Activated naive CD8-positive, alpha-beta T cell (primary cell): ENCODE results near the gene EARS2.
"Not testable (repeated sequence)": the region's sequence is repeated elsewhere in the genome, so short reads cannot be mapped to it uniquely, and the experiment has no call there.

ENCODE experiments used
- H3K27ac Mint-ChIP-seq: one replicate; pipeline ENCODE4 v1.8.0; 2021; ENCODE audit warnings: mixed read lengths
- H3K27me3 Mint-ChIP-seq: one replicate; pipeline ENCODE4 v1.8.0; 2021; ENCODE audit warnings: mixed read lengths
- H3K36me3 Mint-ChIP-seq: one replicate; pipeline ENCODE4 v1.8.0; 2021; ENCODE audit warnings: mixed read lengths
- H3K4me1 Mint-ChIP-seq: one replicate; pipeline ENCODE4 v1.8.0; 2021; ENCODE audit warnings: low read depth, mixed read lengths
- H3K4me3 Mint-ChIP-seq: one replicate; pipeline ENCODE4 v1.8.0; 2021; ENCODE audit warnings: mild to moderate bottlenecking, mixed read lengths
- H3K9me3 Mint-ChIP-seq: one replicate; pipeline ENCODE4 v1.8.0; 2021; ENCODE audit warnings: low read depth, mixed read lengths

Gene EARS2

DNA sequence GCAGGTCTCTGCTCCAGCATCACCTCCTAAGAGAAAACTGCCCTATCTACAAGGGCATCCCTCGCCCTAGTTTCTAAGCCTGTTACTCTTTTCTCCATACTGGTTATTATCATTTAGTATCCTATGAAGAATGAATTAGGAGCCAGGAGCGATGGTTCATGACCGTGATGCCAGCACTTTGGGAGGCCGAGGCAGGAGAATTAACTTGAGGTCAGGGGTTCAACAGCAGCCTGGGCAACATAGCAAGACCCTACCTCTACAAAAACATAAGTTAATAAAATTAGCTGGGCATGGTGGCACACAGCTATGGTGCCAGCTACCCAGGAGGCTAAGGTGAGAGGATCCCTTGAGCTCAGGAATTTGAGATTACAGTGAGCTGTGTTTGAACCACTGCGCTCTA lies 7.2 kb downstream of the EARS2 start:
- Mint-ChIP-seq H3K4me3 (no peak overlapping the region), H3K27ac (no peak overlapping the region), H3K4me1 (peaks cover 5% of the 10 kb centered on the region), H3K27me3 (no peaks in the 10 kb centered on the region), H3K36me3 (peaks cover 5% of the 10 kb centered on the region), H3K9me3 (no peaks in the 10 kb centered on the region)

- Mint-ChIP-seq H3K4me3 (no peak overlapping the region), H3K27me3 (no peaks in the 10 kb centered on the region), H3K9me3 (no peaks in the 10 kb centered on the region), H3K36me3 (peaks cover 7% of the 10 kb centered on the region), H3K4me1 (no peaks in the 10 kb centered on the region), H3K27ac (no peak overlapping the region)
Measured at GRCh38 chr16:23544436-23544835, 12.7 kb downstream of the EARS2 start.

GRCh38 chr16:23540817-23541178 lies 16.4 kb downstream of the EARS2 start:
- H3K4me3 Mint-ChIP-seq, H3K9me3 Mint-ChIP-seq, H3K27ac Mint-ChIP-seq, H3K4me1 Mint-ChIP-seq, H3K27me3 Mint-ChIP-seq, H3K36me3 Mint-ChIP-seq: not testable (repeated sequence)

DNA sequence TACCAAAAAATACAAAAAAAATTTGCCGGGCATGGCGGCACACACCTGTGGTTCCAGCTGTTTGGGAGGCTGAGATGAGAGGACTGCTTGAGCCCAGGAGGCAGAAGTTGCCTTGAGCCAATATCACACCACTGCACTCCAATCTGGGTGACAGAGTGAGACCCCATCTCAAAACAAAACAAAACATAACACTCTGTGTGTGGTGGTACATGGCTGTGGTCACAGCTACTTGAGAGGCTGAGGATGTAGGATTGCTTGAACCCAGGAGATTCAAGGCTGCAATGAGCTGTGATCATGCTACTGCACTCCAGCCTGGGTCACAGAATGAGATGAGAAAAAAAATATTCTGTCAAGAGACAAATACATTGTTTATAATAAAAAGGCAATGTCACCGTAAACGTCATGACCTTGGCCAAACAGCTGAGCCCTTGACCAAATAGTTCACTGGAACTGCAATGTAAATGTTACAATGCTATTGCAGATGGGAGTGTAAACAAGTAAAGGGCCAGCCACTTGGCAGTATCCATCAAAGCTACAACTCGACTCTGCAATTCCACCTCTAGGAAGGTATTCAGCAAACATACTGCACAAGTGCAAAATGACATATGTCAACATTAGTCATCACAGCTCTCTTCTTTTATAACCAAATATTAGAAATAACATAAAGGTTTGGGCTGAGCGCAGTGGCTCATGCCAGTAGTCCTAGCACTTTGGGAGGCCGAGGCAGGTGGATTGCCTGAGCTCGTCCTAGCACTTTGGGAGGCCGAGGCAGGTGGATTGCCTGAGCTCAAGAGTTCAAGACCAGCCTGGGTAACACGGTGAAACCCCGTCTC lies 16.9 kb downstream of the EARS2 start:
- Mint-ChIP-seq H3K27me3 (no peaks in the 10 kb centered on the region), H3K36me3 (peaks cover 5% of the 10 kb centered on the region), H3K27ac (no peak overlapping the region), H3K9me3 (no peaks in the 10 kb centered on the region), H3K4me1 (peaks cover 5% of the 10 kb centered on the region), H3K4me3 (no peak overlapping the region)

DNA sequence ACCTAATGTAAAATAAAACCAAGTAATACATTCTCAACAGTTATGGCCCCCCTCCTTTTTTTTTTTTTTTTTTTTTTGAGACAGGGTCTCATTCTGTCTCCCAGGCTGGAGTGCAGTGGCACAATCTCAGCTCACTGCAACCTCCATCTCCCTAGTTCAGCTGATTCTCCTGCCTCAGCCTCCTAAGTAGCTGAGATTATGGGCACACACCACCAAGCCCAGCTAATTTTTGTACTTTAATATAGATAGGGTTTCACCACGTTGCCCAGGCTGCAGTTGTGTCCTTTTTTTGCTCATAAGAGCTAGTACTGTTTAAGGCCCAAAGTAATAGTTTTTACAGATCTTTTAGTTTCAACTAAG lies 18.3 kb downstream of the EARS2 start:
- peak overlapping the region; percentile 28 for H3K27ac Mint-ChIP-seq
- H3K36me3 Mint-ChIP-seq = peaks cover 10% of the 10 kb centered on the region

DNA sequence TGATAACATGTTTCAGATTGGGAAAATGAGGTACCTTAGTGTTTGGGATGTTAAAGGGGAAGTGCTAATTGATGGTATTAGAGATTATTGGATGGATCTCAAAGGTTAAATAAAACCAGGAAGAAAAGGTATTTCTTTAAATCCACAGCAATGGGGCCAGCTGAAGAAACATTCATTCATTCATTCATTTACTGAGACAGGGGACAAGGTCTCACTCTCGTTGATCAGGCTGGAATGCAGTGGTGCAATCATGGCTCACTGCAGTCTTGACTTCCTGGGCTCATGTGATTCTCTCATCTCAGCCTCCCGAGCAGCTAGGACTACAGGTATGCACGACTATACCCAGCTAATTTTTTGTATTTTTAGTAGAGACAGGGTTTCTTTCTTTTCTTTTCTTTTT lies 19.8 kb downstream of the EARS2 start:
- H3K36me3 Mint-ChIP-seq = peaks cover 9% of the 10 kb centered on the region
- H3K27me3 Mint-ChIP-seq = no peaks in the 10 kb centered on the region
- no peak overlapping the region for H3K27ac Mint-ChIP-seq
- H3K9me3 Mint-ChIP-seq = no peaks in the 10 kb centered on the region
- peaks cover 5% of the 10 kb centered on the region for H3K4me1 Mint-ChIP-seq
- no peak overlapping the region for H3K4me3 Mint-ChIP-seq

More for the DNA sequence above, 18.3 kb downstream of the EARS2 start:
- H3K4me1 Mint-ChIP-seq = peaks cover 5% of the 10 kb centered on the region
- H3K27me3 Mint-ChIP-seq = no peaks in the 10 kb centered on the region
- no peaks in the 10 kb centered on the region for H3K9me3 Mint-ChIP-seq
- no peak overlapping the region for H3K4me3 Mint-ChIP-seq

DNA sequence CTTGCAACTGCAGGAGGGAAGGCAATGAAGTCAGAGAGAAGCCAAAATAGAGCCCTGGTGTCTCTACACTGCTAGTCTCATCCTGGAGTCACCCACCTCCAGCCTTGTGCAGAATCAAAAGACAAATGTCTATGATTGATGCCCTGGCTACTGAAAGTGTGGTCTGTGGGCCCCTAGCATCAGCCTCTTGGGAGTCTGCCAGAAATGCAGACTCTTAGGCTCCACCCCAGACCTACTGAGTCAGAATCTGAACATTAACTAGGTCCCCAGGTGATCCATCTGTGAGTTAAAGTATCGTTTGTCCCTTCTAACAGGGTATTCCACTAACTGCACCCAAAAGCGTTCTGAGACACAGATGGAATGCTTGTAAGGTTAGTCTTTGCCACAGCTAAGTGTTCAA lies 21.2 kb downstream of the EARS2 start:
- Mint-ChIP-seq H3K36me3 (peaks cover 6% of the 10 kb centered on the region), H3K9me3 (no peaks in the 10 kb centered on the region), H3K27me3 (no peaks in the 10 kb centered on the region), H3K27ac (no peak overlapping the region), H3K4me1 (peaks cover 5% of the 10 kb centered on the region), H3K4me3 (no peak overlapping the region)

GRCh38 chr16:23534868-23535860 lies 22.0 kb downstream of the EARS2 start:
- Mint-ChIP-seq H3K27ac (no peak overlapping the region), H3K4me3 (no peak overlapping the region), H3K9me3 (no peaks in the 10 kb centered on the region), H3K27me3 (no peaks in the 10 kb centered on the region), H3K36me3 (peaks cover 6% of the 10 kb centered on the region), H3K4me1 (peaks cover 5% of the 10 kb centered on the region)

- Mint-ChIP-seq H3K36me3 (peaks cover 6% of the 10 kb centered on the region), H3K4me3 (no peak overlapping the region), H3K27me3 (no peaks in the 10 kb centered on the region), H3K4me1 (no peaks in the 10 kb centered on the region), H3K27ac (no peak overlapping the region), H3K9me3 (no peaks in the 10 kb centered on the region)
Measured at GRCh38 chr16:23532448-23532847, 24.7 kb downstream of the EARS2 start.

DNA sequence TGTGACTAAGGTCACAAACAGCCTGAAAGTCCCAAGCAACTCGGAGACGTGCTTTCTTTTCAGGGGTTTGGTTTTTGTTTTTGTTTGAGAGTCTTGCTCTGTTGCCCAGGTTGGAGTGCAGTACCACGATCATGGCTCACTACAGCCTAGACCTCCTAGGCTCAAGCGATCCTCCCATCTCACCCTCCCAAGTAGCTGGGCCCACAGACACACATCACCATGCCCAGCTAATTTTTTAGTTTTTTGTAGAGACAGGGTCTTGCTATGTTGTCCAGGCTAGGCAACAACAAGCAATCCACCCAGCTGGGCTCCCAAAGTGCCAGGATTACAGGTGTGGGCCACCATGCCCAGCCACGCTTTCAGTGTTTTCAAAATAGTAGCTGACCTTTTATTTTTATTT lies 27.1 kb downstream of the EARS2 start:
- H3K36me3 Mint-ChIP-seq = peaks cover 13% of the 10 kb centered on the region
- H3K4me1 Mint-ChIP-seq = no peaks in the 10 kb centered on the region
- no peaks in the 10 kb centered on the region for H3K9me3 Mint-ChIP-seq
- H3K27me3 Mint-ChIP-seq = no peaks in the 10 kb centered on the region
- no peak overlapping the region for H3K27ac Mint-ChIP-seq
- H3K4me3 Mint-ChIP-seq = no peak overlapping the region

DNA sequence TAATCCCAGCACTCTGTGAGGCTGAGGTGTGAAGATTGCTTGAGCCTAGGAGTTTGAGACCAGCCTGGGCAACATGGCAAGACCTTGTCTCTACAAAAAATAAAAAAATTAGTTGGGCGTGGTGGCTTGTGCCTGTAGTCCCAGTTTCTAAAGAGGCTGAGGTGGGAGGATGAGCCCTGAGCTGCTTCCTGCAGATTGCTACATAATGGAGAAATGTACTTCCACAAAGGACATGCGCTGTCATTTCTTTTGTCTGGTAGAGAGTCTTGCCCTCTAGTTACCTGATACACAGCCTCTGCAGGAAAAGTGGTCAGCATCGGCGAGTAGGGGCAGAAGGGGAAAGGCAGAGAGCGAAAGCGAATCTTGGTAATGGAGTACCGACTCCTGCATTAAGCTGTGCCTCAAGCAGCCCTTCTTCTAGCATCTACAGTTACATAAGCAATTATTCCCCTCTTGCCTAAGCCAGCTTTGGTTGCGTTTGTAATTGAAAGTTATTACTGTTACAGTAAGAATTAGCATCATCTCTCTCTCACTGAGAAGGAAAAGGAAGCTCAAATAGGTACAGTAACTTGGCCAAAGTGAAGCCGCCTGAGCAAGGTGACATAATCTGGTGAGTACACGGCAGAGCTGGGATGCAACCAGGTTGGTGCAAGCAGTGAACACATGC lies 28.4 kb downstream of the EARS2 start:
- no peaks in the 10 kb centered on the region for H3K9me3 Mint-ChIP-seq
- peaks cover 11% of the 10 kb centered on the region for H3K36me3 Mint-ChIP-seq
- no peak overlapping the region for H3K27ac Mint-ChIP-seq
- H3K4me3 Mint-ChIP-seq = no peak overlapping the region
- no peaks in the 10 kb centered on the region for H3K4me1 Mint-ChIP-seq
- no peaks in the 10 kb centered on the region for H3K27me3 Mint-ChIP-seq

DNA sequence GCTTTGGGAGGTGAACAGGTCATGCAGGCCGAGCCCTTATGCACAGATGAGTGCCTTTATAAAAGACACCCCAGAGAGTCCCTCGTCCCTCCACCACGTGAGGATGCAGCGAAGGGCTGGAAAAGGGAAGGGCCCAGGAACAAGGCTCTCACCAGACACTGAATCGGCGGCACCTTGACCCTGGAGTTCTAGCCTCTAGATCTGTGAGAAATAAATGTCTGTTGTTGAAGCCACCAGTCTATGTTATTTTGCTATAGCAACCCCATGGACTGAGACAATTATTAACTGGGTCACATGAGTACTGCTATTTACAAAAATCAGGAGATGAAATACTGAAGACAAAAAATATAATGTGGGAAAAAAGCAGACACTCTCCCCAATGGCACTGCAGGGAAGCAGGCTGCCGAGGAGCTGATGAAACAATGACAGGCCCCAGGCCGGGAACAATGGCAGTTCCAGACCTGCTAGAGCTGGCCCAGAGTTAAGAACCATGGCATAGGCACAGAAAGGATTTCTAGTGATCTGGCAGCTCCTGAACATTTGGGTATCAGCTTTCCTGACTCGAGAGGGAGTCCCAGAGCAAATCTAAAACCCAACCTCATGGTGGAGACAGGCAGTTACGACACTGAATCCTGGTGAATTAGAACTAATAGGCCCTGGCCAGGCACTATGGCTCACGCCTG lies 29.0 kb downstream of the EARS2 start:
- H3K27me3 Mint-ChIP-seq = no peaks in the 10 kb centered on the region
- no peak overlapping the region for H3K4me3 Mint-ChIP-seq
- H3K4me1 Mint-ChIP-seq = no peaks in the 10 kb centered on the region
- H3K9me3 Mint-ChIP-seq = no peaks in the 10 kb centered on the region
- H3K27ac Mint-ChIP-seq = no peak overlapping the region
- peaks cover 15% of the 10 kb centered on the region for H3K36me3 Mint-ChIP-seq

DNA sequence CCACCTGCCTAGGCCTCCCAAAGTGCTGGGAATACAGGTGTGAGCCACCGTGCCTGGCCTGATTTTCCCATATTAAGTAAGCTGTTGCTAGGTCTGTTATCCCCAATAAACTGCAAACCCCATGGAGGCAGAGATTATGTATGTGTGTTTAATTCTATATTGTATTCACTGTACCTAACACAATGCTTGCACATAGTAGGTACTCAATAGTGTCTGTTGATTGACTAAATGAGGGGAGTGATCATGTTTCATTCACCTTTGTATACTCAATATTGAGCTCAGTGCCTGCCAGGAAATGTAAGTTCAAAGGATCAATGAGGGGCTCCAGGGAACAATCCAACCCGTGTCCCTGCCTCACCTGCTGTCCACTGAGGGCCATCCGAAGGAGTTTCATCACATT lies 32.3 kb downstream of the EARS2 start:
- no peak overlapping the region for H3K27ac Mint-ChIP-seq
- H3K27me3 Mint-ChIP-seq = no peaks in the 10 kb centered on the region
- H3K4me1 Mint-ChIP-seq = no peaks in the 10 kb centered on the region
- H3K4me3 Mint-ChIP-seq = no peak overlapping the region
- peaks cover 28% of the 10 kb centered on the region for H3K36me3 Mint-ChIP-seq
- no peaks in the 10 kb centered on the region for H3K9me3 Mint-ChIP-seq

- Mint-ChIP-seq H3K9me3 (no peaks in the 10 kb centered on the region), H3K4me1 (no peaks in the 10 kb centered on the region), H3K4me3 (no peak overlapping the region), H3K36me3 (peaks cover 33% of the 10 kb centered on the region), H3K27me3 (no peaks in the 10 kb centered on the region), H3K27ac (no peak overlapping the region)
Measured at GRCh38 chr16:23523876-23524385, 33.2 kb downstream of the EARS2 start.
